Forelimb muscle (tissue), 1 donor: ENCODE measurements around the gene TEKT1. TPM values are rescaled to one million over a fixed set of nuclear protein-coding genes. Genes with fewer than 3 reads are reported as not detected.
"Not testable (repeated sequence)": the region's sequence is repeated elsewhere in the genome, so short reads cannot be mapped to it uniquely, and the experiment has no call there.

Experiments used
- DNase-seq: peaks from one replicate; pipeline ENCODE4 v3.0.0-alpha.2; 2013; ENCODE audit warnings: low read depth
- polyA plus RNA-seq: library from polyadenylated mRNA; unstranded; fragments of 120-200 nt; gene quantifications from one replicate; pipeline ENCODE4 v1.2.1, GENCODE V29; 2013; ENCODE audit not compliant: insufficient read length

The TEKT1 gene
- polyA plus RNA-seq, 1 donor = not detected

- DNase-seq = not testable (repeated sequence)
These were observed 15.2 kb downstream of the TEKT1 start for GRCh38 chr17:6816368-6816767.

GRCh38 chr17:6815775-6816174, 15.8 kb downstream of the TEKT1 start:
- DNase-seq = no peak

GRCh38 chr17:6812295-6812694, 19.2 kb downstream of the TEKT1 start:
- no peak for DNase-seq

- no peak for DNase-seq
These were observed 20.0 kb downstream of the TEKT1 start for GRCh38 chr17:6811510-6811909.

GRCh38 chr17:6800422-6801027, 31.0 kb downstream of the TEKT1 start:
- no peak for DNase-seq

GRCh38 chr17:6799738-6800137, 31.8 kb downstream of the TEKT1 start:
- no peak for DNase-seq

GRCh38 chr17:6797718-6798351, 33.7 kb downstream of the TEKT1 start:
- no peak for DNase-seq

GRCh38 chr17:6796887-6797490, 34.5 kb downstream of the TEKT1 start:
- DNase-seq = no peak

GRCh38 chr17:6796017-6796886, 35.3 kb downstream of the TEKT1 start:
- DNase-seq = no peak

- no peak for DNase-seq
These were observed 37.6 kb downstream of the TEKT1 start for GRCh38 chr17:6793748-6794493.

GRCh38 chr17:6789146-6789545, 42.4 kb downstream of the TEKT1 start:
- no peak for DNase-seq

GRCh38 chr17:6787081-6787693, 44.3 kb downstream of the TEKT1 start:
- DNase-seq = no peak

- no peak for DNase-seq
These were observed 44.9 kb downstream of the TEKT1 start for GRCh38 chr17:6786618-6787017.

GRCh38 chr17:6782244-6782643, 49.3 kb downstream of the TEKT1 start:
- DNase-seq = no peak

- DNase-seq = no peak
These were observed 50.6 kb downstream of the TEKT1 start for GRCh38 chr17:6780886-6781285.

GRCh38 chr17:6780001-6780400, 51.5 kb downstream of the TEKT1 start:
- no peak for DNase-seq

GRCh38 chr17:6779411-6779810, 52.1 kb downstream of the TEKT1 start:
- DNase-seq = no peak

GRCh38 chr17:6775871-6776405, 55.6 kb downstream of the TEKT1 start, which contains the start of gene FBXO39:
TSS of gene FBXO39 (plus strand) at chr17:6776215. CDS start at chr17:6779869, 3,654 bp downstream.
- no peak for DNase-seq

- DNase-seq = not testable (repeated sequence)
These were observed 56.6 kb downstream of the TEKT1 start for GRCh38 chr17:6774906-6775305.

- DNase-seq = no peak
These were observed 59.5 kb downstream of the TEKT1 start for GRCh38 chr17:6772016-6772415.

- DNase-seq = no peak
These were observed 63.1 kb downstream of the TEKT1 start for GRCh38 chr17:6768447-6768846.
